ENCODE measurements around the gene RANBP10. TPM values are rescaled to one million over a fixed set of nuclear protein-coding genes. Genes with fewer than 3 reads are reported as not detected.

Gene RANBP10
- polyA plus RNA-seq, 3 donors = 7.9 to 8.8 (median 8.3) TPM

DNA sequence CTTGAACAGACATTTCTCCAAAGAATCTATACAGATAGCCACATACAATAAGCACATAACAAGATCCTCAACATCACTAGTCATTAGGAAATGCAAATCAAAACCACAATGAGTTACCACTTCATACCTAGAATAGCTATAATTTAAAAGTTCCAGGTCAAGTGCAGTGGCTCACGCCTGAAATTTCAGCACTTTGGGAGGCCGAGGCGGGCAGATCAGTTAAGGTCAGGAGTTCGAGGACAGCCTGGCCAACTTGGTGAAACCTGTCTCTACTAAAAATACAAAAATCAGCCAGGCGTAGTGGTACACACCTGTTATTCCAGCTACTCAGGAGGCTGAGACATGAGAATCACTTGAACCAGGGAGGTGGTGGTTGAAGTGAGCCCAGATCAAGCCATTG lies 19.9 kb downstream of the RANBP10 start:
- 96% methylated on average over 5 of the region's 5 CpGs for WGBS, 3 donors
- H3K27ac ChIP-seq (ENCODE audit: low read depth, low read length) = no peak overlapping the region

DNA sequence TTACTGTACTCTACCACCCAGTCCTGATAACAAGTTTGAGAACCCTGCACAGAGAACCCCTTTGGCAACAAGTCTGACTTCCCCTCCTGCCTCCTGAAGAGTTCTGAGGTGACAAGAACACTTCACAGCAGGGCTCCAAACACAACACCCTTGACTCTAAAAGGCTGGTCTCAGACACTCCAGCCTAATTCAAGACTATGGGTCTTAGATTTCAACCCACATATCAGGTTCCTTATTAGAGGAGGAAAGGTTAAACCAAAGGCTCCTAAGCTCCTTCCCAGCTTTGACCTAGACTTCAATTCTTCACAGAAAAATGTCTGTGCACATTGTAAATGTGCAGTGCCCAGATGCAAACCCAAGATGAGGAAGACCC lies 23.0 kb downstream of the RANBP10 start:
- H3K27ac ChIP-seq (ENCODE audit: low read depth, low read length) = no peak overlapping the region

DNA sequence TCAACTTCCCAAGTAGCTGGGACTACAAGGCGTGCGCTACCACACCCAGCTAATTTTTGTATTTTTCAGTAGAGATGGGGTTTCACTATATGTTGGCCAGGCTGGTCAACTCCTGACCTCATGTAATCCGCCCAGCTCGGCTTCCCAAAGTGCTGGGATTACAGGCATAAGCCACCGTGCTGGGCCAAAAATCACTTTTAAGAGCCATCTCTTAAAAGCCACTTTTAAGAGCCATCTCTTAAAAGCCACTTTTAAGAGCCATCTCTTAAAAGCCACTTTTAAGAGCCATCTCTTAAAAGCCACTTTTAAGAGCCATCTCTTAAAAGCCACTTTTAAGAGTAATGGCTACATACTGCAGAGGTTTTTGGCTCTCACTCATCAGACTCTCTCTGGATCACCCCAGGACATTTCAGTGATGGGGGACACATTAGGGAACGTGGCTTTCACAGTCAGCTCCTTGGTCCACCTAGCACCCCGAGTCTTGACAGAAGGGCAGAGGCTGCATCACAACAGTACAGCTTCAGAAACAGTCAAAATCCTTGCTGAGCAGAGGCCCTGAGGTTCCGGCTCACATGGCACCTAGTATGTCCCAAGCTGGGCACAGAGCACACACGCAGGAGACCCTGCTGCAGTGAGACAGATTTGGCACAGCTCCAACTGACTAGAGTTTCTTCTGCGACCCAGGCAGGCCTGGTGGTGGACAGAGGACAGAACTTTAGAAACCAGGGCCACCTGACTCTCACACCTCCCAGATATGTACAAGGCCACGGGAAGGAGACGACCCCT lies 23.6 kb downstream of the RANBP10 start:
- no peak overlapping the region for H3K27ac ChIP-seq (ENCODE audit: low read depth, low read length)
- WGBS, 3 donors = 91 to 93% (median 92%) methylated on average over 12 of the region's 12 CpGs

DNA sequence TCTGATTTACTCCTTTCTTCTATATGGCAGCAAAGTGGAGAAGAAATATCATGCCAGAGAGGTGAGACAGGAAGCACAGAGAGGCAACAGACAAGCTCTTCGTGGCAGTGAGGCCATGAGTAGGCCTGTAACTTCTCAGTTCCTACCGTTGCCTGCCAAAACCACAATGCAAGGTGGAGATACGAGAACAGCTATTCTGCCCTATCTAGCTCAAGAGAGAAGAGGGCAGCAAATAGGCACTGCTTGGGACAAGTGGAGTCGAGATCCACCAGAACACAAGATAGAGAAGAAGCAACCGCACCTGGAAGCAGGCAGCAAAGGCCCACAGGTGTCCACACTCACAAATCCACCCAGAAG lies 24.8 kb downstream of the RANBP10 start:
- WGBS, 3 donors = 58 to 84% (median 59%) methylated on average over 5 of the region's 5 CpGs
- no peak overlapping the region for H3K27ac ChIP-seq (ENCODE audit: low read depth, low read length)

DNA sequence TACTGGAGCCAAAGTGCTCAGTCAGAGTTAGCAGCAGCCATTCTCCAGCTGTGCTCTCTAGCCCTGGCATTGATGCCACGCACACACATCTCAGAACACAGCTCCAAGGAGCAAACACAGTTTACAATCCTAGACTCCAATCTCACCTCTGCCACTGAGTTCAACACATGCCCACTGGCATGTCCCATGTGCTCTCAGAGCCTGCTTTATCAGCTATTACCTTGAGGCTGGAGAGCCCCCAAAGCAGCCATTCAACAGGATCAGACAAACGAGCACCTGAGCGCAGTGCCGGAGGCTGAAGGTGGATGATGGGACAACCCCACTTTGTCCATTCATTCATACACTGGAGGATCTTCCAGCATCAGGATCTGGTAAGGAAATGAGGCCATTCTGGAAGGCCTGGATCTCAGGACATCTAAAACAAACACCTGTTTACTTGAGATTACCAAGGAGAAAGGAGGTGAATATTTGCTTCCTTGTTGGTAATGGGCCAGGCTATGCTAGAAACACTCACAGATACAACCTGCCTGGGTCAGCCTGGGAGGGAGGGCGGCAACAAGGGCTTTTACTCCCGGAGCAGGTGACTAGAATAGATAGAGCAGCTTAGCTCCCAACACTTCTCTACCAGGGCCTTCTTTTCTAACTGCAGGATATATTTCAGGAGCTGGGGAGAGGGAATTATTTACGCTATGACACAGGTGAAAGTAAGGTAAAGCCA lies 25.4 kb downstream of the RANBP10 start:
- no peak overlapping the region for H3K27ac ChIP-seq (ENCODE audit: low read depth, low read length)
- WGBS, 3 donors = 79 to 92% (median 91%) methylated on average over 7 of the region's 7 CpGs

DNA sequence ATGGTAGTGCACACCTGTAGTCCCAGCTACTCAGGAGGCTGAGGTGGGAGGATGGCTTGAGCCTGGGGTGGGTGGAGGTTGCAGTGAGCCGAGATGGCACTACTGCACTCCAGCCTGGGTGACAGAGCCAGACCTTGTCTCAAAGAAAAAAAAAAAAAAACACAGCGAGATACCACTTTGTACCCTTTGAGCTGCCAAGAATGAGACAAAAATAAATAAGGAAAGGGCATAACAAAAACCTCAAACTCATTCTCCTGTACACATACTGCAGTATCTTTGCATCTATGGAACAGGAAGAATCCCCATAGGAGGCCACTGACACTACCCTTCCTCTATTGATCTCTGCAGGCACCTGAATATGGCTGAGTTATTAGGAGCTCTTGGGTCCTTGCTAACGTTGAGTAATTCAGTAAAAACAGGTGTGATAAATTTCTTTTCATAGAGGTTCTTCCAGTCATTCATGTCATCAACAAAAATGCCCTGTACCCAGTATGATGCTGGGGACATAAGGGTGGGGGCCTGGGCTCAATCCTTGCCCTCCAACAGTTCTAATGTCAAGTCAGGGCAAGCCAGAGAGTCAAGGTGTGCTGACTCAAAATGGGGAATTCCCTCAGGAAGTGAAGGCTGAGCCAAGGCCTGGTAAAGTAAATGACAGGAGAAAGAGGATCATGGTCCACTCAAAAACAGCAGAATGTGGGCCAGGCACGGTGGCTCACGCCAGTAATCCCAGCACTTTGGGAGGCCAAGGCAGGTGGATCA lies 26.9 kb downstream of the RANBP10 start:
- no peak overlapping the region for H3K27ac ChIP-seq (ENCODE audit: low read depth, low read length)
- WGBS, 3 donors = 62 to 90% (median 86%) methylated on average over 5 of the region's 5 CpGs

DNA sequence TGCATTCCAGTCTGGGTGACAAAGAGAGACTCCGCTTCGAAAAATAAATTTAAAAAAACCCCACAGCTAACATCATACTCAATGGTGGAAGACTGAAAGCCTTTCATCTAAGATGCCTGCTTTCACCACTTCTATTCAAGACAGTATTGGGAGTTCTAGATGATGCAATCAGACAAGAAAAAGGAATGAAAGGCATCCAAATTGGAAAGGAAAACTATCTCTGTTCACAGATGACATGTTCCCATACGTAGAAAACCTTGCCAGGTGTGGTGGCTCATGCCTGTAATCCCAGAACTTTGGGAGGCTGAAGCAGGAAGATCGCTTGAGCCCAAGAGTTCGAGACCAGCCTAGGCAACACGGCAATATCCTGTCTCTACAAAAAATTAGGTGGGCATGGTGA lies 31.1 kb downstream of the RANBP10 start:
- 93 to 96% (median 94%) methylated on average over 6 of the region's 6 CpGs for WGBS, 3 donors

DNA sequence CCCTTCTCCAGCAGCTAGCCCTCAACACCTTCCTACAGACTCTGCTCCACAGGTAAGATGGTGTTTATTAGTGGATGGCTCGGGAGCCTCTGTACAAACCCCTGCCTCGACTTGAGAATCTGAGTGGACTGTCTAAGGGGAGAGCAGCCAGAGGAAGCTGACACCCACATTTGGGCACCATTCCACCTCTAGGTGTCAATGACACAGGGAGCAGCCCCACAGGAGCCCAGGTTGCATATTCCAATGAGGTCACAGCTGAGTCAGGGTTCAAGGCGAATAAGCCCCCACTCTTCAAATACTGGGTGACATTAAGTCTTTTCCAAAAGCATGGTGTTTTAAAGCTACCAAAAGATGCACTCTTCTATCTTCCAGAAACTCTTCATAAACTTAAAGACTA lies 31.9 kb downstream of the RANBP10 start:
- 80 to 88% (median 87%) methylated on average over 3 of the region's 3 CpGs for WGBS, 3 donors

More for the DNA sequence above, 31.1 kb downstream of the RANBP10 start:
- no peak overlapping the region for H3K27ac ChIP-seq (ENCODE audit: low read depth, low read length)

DNA sequence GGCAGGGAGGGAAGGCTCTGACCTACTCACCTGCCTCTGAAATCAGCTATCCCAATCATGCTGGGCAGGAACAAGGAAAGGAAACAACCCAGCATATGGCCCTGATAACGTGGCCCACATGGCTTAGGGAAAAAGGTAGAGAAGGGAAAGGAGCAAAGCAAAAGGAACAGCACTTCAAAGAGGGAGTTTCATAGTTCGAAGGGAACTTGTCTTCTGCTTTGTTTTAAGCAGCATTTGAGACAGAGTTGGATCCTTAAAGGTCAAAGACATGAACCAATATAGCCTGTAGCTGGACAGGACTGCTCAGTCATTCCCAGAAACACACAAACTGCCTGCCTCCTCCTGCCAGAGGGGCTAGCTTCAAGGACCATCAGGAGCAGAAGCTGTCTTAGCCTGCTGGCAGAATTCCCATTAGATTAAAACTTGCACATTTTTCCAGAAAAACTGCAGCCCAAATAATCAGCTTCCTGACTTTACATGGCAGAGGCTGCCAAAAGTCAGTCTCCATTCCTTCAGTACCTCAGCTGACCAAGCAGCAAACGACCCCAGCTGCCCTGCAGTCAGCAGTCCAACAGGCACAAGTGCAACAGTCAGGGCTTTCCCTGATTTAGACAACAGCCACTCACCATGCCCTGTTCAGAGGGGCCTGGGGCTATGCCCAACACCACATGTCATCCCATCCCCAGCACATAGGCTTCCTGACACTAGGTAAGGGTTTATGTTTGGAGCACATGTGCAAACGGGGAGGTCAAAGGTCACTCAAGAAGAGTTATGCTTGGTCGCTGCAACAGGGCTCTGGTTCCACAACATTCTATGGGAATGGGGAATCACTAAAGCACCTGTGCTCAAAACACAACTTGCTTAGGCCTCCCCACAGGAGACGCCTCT lies 32.5 kb downstream of the RANBP10 start:
- H3K27ac ChIP-seq (ENCODE audit: low read depth, low read length) = no peak overlapping the region
- 43 to 66% (median 52%) methylated on average over 6 of the region's 6 CpGs for WGBS, 3 donors

More for the DNA sequence above, 31.9 kb downstream of the RANBP10 start:
- no peak overlapping the region for H3K27ac ChIP-seq (ENCODE audit: low read depth, low read length)

DNA sequence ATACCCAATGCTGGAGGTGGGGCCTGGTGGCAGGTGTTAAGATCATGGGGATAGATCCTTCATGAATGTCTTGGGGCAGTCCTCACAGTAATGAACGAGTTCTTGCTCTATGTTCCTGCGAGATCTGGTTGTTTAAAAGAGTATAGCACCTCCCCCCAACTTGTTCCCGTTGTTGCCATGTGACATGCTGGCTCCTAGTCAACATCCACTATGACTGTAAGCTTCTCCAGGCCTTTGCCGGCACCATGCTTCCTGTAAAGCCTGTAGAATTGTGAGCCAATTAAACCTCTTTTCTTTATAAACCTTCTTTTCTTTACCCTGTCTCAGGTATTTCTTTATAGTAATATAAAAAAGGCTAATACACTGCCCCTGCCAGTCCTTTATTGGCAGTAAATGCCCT lies 33.3 kb downstream of the RANBP10 start:
- H3K27ac ChIP-seq (ENCODE audit: low read depth, low read length) = no peak overlapping the region
- WGBS, 3 donors = 31 to 37% (median 33%) methylated on average over 4 of the region's 4 CpGs

DNA sequence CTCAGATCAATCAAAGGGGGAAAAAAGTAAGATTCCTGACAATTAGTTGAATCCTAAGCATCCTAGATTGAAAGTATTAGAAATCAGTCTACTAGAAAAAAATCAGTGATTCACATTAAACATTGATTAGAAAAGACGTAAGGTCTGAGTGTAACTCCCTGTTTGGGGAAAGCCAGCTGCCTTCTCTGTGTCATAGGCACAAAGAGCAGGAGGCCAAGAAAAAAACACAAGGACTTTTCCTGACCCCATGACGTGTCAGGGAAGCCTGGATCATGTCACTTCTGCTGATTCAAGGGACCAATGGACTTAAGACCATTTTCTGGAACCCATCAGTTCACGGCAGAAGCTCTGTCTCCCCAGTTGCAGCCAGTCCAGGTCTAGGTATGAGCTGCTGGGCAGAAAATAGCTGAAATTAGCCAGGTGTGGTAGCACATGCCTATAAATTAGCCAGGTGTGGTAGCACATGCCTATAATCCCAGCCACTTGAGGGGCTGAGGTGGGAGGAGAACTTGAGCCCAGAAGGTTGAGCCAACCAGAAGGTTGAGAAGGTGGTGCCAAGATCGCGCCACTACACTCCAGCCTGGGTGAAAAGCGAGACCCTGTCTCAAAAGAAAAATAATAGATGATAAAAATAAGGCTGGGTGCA lies 35.9 kb downstream of the RANBP10 start:
- WGBS, 3 donors = 88 to 91% (median 91%) methylated on average over 6 of the region's 6 CpGs
- no peak overlapping the region for H3K27ac ChIP-seq (ENCODE audit: low read depth, low read length)

DNA sequence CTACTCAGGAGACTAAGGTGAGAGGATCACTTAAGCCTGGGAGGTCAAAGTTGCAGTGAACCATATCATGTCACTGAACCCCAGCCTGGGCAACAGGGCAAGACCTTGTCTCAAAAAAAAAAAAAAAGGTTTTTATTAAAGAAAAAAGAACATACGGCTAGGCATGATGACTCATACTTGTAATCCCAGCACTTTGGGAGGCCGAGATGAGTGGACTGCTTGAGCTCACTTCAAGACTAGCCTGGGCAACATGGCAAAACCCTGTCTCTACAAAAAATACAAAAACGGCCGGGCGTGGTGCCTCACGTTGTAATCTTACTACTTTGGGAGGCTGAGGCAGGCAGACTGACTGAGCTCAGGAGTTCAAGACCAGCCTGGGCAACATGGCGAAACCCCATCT lies 38.4 kb downstream of the RANBP10 start:
- WGBS, 3 donors = 86 to 92% (median 87%) methylated on average over 7 of the region's 7 CpGs
- H3K27ac ChIP-seq (ENCODE audit: low read depth, low read length) = no peak overlapping the region

DNA sequence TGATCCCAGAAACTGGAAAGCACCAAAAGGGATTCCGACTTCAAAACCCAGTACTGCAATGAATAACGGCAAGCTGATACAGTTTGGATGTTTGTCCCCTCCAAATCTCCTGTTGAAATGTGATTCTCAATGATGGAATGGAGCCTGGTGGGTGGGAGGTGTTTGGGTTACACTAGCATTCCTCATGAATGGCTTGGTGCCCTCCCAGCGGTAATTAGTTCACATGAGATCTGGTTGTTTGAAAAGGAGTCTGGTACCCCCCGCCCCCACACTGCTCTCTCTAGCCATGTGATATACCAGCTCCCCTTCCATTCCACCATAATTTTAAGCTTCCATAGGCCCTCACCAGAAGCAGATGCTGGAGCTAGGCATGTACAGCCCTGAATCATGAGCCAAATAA lies 40.1 kb downstream of the RANBP10 start:
- WGBS, 3 donors = 90 to 94% (median 93%) methylated on average over 4 of the region's 4 CpGs
- no peak overlapping the region for H3K27ac ChIP-seq (ENCODE audit: low read depth, low read length)

DNA sequence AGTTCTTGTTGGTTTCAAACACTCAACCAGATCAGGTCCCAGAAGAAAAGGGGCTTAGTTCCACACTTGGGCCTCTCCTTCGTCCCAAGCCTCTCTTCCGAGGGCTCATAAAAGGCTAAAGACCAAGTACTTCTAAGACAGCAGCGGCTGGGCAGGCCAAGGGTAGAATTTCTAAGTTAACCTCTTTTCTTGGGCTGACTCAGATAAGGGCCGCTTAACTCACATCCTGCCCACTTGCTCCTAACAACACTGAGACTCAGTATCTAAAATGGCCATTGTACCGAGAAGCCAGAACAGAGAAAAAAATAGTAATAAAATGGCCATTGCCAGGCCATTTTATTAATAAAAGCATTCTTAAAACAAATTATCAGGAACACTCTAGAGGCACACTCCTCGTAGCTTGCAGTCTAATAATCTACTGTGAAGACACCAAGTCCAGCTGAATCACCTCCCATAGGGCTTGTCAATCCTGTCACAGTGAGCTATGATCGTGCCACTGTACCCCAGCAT lies 42.1 kb downstream of the RANBP10 start:
- WGBS, 3 donors = 92 to 97% (median 96%) methylated on average over 7 of the region's 7 CpGs
- H3K27ac ChIP-seq (ENCODE audit: low read depth, low read length) = no peak overlapping the region

DNA sequence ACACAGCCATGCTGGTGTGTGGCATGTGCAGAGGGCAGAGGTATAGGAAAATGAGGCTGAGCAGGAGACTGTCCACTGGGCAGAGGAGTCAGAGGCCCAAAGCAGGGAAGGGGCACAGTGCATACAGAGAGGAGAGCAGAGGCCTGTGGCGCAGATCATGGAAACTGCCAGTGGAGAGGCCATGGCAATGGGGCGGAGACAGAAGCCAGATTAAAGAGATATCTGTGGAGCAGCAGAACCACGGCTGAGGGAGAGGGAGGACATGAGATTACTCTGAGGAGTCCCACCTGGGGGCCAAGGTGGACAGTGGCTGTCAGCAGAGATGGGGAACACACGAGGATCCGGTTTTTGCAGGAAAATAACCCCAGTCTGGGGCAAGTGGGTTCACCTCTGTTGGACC lies 43.3 kb downstream of the RANBP10 start:
- no peak overlapping the region for H3K27ac ChIP-seq (ENCODE audit: low read depth, low read length)
- WGBS, 3 donors = 88 to 93% (median 92%) methylated on average over 5 of the region's 5 CpGs

DNA sequence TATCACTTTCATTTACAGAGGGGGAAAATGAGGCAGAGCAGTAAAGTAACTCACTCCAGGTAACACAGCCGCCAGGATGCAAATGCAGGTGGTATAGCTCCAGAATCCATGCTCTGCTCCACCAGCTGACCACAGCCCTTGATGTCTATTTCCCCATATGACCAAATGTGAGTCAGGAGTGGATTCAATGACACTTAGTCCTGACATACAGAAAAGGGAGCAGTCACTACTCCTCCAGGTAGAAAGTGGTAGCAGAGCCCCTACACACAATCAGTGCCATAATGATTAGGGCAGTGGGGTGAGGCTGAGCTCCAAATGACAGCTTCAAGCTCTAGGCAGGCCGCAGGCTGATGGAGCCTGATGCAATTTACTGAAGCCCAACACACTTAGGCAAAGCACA lies 44.0 kb downstream of the RANBP10 start:
- WGBS, 3 donors = 92 to 96% (median 94%) methylated on average over 2 of the region's 2 CpGs
- H3K27ac ChIP-seq (ENCODE audit: low read depth, low read length) = no peak overlapping the region

DNA sequence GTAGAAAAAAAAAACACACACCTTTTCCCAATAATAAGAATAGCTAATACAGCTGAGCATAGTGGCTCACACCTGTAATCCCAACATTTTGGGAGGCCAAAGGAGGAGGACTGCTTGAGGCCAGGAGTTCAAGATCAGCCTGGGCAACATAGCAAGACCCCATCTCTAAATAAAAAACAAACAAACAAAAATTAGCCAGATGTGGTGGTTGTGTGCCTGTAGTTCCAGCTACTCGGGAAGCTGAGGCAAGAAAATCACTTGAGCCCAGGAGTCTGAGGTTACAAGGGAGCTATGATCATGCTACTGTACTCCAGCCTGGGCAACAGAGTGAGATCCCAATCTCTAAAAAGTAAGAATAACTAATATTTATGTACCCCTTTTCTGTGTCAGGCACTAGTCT lies 44.4 kb downstream of the RANBP10 start:
- H3K27ac ChIP-seq (ENCODE audit: low read depth, low read length) = no peak overlapping the region
- 95 to 100% (median 96%) methylated on average over 1 of the region's 1 CpG for WGBS, 3 donors

DNA sequence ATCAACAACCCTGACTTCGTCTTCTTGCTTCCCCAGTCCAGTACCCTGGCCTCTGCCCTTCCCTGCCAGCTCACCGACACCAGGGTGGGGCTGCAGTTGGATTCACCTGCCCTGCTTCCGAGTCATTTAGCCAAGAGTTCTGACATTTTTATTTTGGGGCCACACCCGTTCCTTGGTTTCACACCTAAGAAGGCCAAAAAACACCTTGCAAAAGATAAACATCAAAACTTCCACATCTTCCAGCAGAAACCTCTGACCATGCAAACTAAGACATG lies 45.5 kb downstream of the RANBP10 start:
- 84 to 88% (median 87%) methylated on average over 4 of the region's 4 CpGs for WGBS, 3 donors

More for the DNA sequence above, 45.5 kb downstream of the RANBP10 start:
- H3K27ac ChIP-seq (ENCODE audit: low read depth, low read length) = no peak overlapping the region

All from adipose tissue (tissue), 3 donors.